Muscle of arm (tissue), 14 donors: ENCODE results near the gene FHL2. TPM values are rescaled to one million over a fixed set of nuclear protein-coding genes. Genes with fewer than 3 reads are reported as not detected.

Experiments
- DNase-seq: peaks from one replicate; pipeline ENCODE4 v3.0.0-alpha.2; 2013
- long read RNA-seq, 11 donors: transcript quantifications; one replicate each; lab custom pipeline, GENCODE V29; 2026
- polyA plus RNA-seq, 12 donors: library from polyadenylated mRNA; unstranded; fragments of 120-200 nt; gene quantifications; one replicate each; pipeline ENCODE4 v1.2.1, GENCODE V29; 2013; ENCODE audit not compliant: insufficient read length in 12 of 12

Gene FHL2, protein sequence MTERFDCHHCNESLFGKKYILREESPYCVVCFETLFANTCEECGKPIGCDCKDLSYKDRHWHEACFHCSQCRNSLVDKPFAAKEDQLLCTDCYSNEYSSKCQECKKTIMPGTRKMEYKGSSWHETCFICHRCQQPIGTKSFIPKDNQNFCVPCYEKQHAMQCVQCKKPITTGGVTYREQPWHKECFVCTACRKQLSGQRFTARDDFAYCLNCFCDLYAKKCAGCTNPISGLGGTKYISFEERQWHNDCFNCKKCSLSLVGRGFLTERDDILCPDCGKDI
- polyA plus RNA-seq = 10 to 100 TPM in 11 of 12 donors, not detected in 1; 19.7 to 63.3 (median 45.1) TPM
- long read RNA-seq, donor 1, transcript FHL2-206 (6 exons, 1,367 nt) = minor isoform, 5 of 30 reads
- long read RNA-seq, donor 1, transcript FHL2-202 (7 exons, 1,769 nt) = minor isoform, 5 of 30 reads
- long read RNA-seq, donor 1, transcript FHL2-205 (6 exons, 1,531 nt) = major isoform, 17 of 30 reads
- long read RNA-seq, donor 1, partial matches to known transcripts = 0 of 30 reads
- long read RNA-seq, donor 1, other reads (novel, unspliced or antisense) = 0 of 30 reads
- long read RNA-seq, donor 2, full-length matches to known transcripts = 38 of 38 reads
- long read RNA-seq, donor 2, partial matches to known transcripts = 0 of 38 reads
- long read RNA-seq, donor 2, other reads (novel, unspliced or antisense) = 0 of 38 reads
- long read RNA-seq, donor 3, partial matches to known transcripts = 0 of 11 reads
- long read RNA-seq, donor 3, other reads (novel, unspliced or antisense) = 0 of 11 reads
- long read RNA-seq, donor 4, partial matches to known transcripts = 0 of 10 reads
- long read RNA-seq, donor 4, other reads (novel, unspliced or antisense) = 0 of 10 reads
- long read RNA-seq, donor 5, transcript FHL2-206 (6 exons, 1,367 nt) = minor isoform, 6 of 39 reads
- long read RNA-seq, donor 5, transcript FHL2-205 (6 exons, 1,531 nt) = major isoform, 22 of 39 reads
- long read RNA-seq, donor 5, partial matches to known transcripts = 5 of 39 reads
- long read RNA-seq, donor 5, other reads (novel, unspliced or antisense) = 0 of 39 reads
- long read RNA-seq, donor 6, full-length matches to known transcripts = 7 of 7 reads
- long read RNA-seq, donor 6, partial matches to known transcripts = 0 of 7 reads
- long read RNA-seq, donor 6, other reads (novel, unspliced or antisense) = 0 of 7 reads
- long read RNA-seq, donor 7, partial matches to known transcripts = 0 of 13 reads
- long read RNA-seq, donor 7, other reads (novel, unspliced or antisense) = 0 of 13 reads
- long read RNA-seq, donor 8, transcript FHL2-206 (6 exons, 1,367 nt) = major isoform, 18 of 47 reads
- long read RNA-seq, donor 8, transcript FHL2-202 (7 exons, 1,769 nt) = minor isoform, 5 of 47 reads
- long read RNA-seq, donor 8, transcript FHL2-205 (6 exons, 1,531 nt) = minor isoform, 17 of 47 reads
- long read RNA-seq, donor 8, partial matches to known transcripts = 0 of 47 reads
- long read RNA-seq, donor 8, other reads (novel, unspliced or antisense) = 0 of 47 reads
- long read RNA-seq, donor 9, partial matches to known transcripts = 0 of 11 reads
- long read RNA-seq, donor 9, other reads (novel, unspliced or antisense) = 0 of 11 reads
- long read RNA-seq, donor 10, transcript FHL2-205 (6 exons, 1,531 nt) = major isoform, 19 of 34 reads
- long read RNA-seq, donor 10, transcript FHL2-206 (6 exons, 1,367 nt) = minor isoform, 6 of 34 reads
- long read RNA-seq, donor 10, partial matches to known transcripts = 0 of 34 reads
- long read RNA-seq, donor 10, other reads (novel, unspliced or antisense) = 0 of 34 reads
- long read RNA-seq, donor 11, transcript FHL2-204 (6 exons, 1,426 nt) = minor isoform, 8 of 27 reads
- long read RNA-seq, donor 11, transcript FHL2-205 (6 exons, 1,531 nt) = major isoform, 12 of 27 reads
- long read RNA-seq, donor 11, partial matches to known transcripts = 0 of 27 reads
- long read RNA-seq, donor 11, other reads (novel, unspliced or antisense) = 0 of 27 reads

DNA sequence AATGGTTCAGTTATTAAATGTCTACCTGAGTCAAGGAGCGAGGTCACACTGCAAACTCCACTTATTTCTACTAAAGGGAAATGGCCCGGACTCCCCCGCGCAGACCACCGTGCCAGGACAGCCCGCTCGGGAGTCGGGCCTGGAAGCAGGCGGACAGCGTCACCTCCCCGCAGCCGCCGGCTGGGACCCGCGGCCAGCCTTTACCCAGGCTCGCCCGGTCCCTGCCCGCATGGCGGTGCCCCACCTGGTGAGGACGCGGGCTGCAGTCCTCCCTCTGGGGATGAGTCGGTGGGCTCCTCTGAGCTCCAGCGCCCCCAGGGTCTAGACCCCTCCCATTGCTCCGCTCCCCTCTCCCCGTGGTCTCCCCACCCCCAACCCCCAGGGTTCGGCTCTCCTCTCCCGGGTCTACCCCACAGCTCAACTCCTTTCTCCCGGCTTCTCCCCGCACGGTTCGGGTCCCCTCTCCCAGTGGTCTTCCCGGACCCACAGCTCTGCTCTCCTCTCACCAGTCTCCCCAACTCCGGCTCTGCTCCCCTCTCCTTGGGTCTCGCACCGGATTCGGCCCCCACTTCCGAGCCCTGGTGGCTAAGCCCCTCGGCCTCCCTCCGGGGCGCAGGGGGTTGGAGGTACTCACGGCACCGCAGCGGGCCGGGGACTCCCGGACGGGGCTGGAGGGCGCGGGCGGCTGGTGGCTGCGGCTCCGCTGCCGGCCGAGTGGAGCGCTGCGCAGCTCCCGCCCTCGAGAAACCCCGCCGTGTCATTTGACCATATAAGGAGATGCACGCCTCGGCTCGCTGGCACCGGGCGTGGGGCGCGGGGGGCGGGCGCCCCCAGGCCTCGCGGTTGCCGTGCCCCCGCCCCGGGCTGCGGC is at the start of gene FHL2:
Gene FHL2 (minus strand): TSS at position 716 of the 871 bp plus-strand sequence. CDS start 12,535 bp downstream, outside the sequence.
- DNase-seq = peak; percentile 71

DNA sequence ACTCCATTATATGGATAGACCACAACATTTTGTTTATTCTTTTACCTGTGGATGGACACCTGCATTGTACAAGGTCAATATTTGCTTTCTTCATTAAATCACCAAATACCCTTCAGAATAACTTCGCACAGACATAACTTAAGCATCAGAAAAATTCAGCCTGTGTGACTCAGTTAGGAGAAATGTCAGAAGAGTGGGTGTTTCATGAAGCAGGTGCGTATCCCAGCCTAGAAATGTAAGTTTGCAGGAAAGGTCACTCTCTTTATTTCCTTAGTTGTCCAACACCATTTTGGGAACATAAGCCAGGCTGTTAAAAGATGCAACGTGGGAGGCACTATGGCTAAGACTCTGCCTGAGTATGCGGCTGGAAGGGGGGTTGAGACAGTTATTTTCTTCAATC is 48.6 kb upstream of the FHL2 start:
- DNase-seq = no peak

DNA sequence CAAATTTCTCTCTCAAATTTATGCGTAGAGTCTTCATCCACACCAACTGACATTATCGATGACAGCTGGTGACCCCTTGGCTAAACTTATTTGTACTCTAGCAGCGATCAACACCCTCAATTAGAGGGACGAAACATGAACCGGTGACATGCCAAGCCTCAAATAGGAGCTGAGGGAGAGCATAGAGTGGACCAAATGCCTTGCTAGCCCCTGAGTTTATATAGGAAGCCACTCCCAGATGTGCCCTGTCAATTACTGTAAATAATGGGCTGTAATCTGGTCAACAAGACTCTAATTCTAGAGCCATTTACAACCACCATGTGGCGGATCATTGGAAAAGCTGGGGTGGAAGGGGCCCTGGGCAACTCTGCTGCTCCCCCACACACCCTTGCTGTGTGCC is 47.6 kb upstream of the FHL2 start:
- no peak for DNase-seq

DNA sequence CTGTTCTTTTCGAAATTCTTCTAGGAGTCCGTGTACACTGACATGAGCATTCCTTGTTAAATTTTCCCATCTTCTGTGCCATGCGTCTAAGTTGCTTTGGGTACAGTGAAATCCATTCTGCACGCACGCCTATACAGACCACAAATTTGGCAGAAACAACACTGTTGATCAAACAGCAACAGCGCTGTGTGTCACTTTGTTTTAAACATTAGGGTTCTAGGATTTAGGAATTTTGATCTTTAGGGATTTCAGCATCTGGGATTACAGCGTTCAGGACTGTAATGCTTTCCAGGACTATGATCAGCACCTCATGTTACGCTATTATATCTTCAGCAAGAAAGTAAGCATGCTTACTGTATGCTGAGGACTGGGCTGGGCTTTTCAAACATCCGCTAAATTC is 47.1 kb upstream of the FHL2 start:
- no peak for DNase-seq

DNA sequence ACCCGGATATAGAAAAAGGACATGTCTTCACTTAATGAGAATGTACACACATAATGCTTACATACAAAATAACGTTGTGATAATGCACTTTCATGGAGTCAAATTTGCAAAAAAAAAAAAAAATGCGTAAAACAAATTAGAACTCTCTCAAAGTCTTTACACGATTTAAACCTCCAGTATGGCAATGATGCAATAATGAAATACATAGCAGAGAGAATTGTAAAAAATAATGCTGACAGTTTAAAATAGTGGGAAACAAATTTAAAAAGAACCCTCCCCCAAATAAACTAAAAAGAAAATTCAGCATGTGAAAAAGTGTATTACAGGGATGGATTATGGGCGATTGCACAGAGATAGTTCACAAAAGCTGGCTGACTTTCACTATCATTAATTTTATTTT is 46.6 kb upstream of the FHL2 start:
- no peak for DNase-seq

DNA sequence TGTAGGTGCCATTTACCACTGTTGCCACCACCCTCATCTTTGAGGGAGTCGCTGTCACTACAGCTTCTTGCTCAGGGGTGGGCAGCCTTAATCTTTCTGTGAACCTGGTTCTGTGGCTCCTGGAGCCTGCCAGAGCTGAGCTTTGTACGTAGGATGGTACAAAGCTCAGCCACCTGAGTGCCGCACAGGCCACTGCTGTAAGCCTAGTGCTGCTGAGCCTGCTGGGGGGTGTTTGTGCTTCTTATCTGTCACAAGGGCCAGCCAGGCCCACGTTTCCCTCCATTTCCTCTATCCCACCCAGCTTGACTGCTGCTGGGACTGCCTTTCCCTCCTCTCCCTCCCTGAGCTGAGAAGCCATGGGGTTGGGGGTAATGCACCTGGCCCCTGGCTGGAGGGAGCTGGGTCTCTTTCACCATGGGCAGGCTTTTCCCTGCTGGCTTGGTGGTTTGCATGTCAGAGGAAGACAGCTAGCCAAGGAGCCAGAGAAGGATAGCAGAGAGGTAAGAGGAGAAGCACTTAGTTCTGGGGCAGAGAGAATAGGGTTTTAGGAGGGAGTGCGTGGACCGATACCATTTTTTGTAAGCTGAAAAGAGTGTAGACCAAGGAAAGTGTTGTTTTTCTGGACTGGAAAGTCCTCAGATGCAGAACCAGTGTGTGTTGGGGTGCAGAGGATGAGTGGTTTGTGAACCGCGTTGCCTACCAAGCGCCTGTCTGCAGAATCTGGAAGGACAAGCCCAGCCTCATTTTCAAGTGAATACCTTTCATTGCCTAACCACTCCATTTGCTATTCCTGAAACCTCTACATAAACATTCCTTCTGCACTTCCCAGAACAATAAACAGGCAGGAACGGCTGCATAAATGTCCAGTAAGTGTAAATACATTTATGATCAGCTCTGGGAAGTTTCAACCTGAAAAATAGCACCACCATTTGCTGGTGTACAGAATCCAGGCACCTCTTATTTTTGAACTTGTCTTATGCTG is 45.1 kb upstream of the FHL2 start:
- no peak for DNase-seq

DNA sequence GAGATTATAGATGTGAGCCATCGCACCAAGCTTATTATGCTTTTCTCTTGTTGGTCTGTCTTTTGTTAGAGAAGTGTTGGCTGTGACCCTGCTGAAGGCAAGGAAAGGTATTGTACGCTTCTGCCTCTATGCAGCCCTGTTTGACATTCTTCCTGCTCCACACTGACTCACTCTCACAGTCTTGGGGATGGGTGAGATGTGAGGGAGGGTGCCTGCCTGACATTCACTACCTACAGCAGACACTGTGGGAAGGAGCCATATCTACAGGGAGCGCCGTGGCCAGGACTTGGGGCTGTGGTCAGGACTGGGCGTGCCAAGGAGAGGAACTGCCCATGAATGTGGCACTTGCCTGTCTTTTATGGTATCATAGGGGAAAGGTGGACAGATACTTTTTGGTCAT is 43.9 kb upstream of the FHL2 start:
- no peak for DNase-seq

DNA sequence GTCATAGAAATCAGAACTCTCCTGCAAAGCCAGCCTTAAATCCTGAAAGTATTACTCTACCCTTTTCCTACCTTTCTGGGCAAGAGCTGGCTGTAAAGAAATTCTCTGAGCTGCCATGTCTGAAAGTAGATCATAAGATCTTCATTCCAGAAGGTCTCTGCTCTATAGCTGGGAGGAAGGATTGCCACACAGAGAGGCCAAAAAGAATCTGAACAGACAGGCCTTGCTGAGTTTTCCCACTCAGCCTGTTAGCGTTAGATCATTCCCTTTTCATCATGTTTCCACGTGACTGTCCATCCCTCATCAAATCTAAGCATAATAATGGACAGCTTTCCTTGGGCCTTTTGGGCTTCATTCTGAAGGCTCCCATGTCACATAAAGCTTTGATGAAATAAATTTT is 43.2 kb upstream of the FHL2 start:
- DNase-seq = no peak

DNA sequence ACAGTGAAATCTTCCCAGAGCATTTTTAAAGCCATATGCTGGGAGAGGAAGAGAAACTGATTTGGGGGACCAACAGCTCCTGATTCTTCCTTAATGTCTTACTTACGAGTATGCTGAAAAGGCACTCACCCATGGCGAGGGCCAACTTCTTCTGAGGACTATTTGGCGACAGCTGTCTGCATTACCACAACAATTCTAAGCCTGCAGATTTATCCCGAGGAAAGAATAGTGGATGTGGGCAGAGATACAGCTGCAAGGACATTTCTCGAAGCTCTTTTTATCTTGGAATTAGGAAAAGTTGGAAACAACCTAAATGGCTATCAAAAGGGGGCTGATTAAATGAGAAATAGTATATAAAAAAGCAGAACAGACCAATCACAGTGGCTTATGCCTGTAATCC is 40.3 kb upstream of the FHL2 start:
- no peak for DNase-seq

DNA sequence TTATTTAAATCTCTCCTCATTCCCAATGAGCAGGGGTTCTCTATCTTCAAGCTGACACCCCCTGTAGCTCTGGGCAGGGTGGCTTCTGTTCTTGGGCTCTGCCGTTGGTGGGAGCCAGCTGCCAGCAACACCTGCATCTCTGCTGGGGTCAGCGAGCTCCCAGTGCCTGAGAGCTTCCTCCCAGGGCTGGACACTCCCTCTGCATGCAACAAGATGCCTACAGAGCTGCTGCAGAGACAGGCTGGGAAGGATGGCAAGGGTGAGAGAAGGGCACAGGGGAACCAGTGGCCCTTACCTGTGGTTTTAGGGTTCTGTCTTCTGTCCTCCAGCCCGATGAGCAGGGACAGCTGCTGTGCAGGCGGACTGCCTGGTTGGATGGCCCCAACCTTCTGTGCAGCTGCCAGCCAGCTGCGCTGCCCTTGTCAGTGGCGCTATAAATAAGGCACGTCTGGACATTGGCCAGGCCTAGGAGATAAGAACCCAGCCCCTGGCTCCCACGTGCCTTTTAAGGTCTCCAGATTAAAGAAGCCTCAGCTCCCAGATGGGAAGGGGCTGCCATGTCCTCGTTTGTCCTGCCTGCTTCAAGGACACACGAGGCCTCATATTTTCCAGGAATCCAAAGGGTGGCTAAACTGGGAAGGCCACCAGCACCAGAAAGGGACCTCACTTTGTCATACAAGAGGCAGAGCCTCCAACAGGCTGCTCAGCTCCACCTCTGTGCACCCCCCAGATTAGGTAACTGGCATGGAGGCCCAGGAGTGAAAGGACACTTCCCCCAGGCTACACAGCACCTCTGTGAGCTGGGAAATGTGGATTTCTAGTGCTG is 39.5 kb upstream of the FHL2 start:
- peak; percentile 51 for DNase-seq

DNA sequence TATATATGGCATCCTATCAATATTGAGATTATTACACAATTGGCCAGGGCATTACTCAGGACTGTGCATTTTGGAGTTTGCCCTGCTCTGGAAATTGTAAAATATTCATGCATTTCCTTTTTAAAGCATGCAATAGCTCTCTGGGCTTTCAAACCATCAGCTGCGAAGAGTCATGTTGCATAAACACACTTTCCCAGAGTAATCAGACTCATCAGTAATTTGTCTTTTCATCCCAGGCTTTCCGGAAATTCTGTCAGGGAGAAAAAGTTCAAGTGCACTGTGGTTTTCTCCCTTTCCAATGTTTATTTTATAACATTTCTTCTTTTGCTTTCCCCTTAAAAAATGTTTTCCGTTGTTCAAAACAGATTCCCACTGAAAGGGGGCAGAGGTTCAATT is 38.9 kb upstream of the FHL2 start:
- no peak for DNase-seq

DNA sequence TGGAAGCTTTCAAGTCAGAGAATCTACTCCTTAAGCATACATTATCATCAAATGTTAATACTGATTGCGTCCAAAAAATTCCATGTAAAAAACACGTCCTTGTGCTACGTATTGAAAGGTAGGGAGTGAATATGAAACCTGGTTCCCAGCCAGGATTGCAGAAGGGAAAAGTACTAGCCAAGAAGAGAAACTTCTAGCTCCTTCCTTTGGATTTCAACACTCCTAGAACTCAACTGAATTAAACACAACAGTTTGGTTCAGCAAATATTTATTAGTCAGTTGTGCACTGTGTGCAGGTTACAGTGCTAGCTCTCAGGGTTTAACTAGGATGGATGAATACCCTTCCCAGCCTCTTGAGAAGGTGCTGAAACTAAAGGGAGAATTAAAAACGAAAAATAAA is 33.9 kb upstream of the FHL2 start:
- DNase-seq = no peak

DNA sequence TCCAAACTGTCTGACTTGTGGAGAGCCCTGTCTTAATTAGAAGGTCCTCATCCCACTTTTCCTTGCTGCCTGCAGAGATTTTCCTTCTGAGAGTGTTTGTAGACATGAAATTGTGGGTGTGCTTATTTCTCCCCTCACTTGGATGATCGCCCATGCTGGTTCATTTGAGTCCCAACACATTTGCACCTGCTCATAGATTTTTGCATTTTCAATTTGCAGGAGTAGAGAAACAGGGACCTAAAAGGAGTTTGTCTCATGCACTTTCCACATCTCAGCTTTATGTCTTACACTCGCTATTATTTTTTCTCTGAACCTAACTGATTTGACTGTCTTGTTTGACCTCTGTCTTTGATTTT is 33.2 kb upstream of the FHL2 start:
- DNase-seq = no peak

DNA sequence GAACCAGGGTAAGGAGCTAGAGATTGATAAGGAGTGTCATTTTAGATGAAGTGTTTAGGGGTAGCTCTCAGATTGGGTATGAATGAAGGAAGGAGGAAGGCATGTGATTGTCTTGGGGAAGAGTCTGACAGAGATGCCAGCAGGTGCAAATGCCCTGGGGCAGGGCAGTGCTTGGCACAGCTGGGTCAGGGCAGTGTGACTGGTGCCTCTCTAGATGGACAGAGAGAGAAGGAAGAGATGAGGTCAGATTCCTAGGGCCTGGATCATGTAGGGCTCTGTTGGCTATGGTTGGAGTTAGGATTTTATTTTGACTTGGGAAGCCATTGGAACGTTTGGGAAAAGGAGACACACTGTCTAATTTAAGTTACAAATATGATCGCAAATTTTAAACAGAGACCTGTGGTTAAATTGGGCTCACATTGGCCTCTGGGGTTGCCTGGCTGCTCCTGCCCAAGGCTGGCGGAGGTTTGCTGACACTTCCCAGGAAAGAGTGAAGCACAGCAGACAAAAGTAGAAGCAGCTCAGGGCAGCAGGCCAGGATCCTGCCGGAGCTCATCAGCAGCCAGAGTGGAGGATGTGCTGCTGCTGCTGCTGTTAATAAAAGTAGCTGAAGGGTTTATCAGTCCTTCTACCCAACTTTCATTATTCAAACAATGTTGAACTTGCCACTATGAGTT is 32.7 kb upstream of the FHL2 start:
- peak; percentile 66 for DNase-seq

DNA sequence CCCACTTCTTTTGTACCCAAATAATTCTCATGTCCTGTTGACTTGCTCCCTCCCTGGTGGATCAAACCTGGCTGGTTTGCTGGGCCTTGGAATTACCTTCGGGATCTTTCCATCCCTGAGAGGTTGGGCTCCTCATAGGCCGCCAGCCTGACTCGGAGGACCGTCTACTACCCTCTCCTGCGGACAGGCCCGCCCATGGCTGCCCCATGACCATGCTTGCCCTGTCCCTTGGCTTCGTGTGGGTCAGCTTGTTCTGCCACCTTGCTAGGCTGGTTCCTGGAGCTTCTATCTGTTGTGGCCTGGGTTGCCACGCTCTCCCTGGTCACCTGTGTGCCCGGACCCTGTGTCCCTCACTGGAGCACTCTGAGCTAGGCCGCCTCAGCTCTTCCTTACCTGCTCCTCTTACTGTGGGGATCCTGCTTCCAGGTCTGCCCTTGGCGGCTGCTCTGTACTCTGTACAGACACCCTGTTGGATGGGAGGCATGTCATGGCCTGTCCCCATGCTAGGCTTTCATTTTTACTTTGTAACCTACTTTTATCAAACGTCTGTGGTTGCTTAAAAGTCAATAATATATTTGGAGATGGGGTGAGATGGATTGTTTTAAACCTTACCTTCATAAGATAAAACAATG is 29.7 kb upstream of the FHL2 start:
- no peak for DNase-seq

DNA sequence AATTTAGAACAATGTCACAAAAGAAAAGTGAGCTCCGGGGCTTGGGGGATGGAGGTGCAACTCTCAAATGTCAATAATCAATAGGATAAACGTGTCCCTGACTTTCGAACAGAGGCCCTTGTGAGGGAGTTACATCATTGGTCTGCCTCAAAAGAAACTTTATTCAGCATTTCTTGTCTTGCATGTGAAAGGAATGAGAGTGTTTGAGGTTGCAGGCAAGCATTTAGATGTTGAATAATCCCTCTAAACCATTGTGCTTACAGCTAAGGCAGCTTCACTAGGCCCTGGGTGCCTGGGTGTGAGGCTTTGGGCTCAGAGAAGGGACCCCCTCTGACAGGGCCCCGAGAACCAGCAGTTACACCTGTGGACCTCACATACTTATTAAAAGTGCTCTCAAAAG is 28.6 kb upstream of the FHL2 start:
- no peak for DNase-seq
